Uterus (tissue), 2 donors: ENCODE measurements around the gene NCAPD2.

Experiments used
- POLR2A ChIP-seq, 2 donors: fragments of 450-650 bp; IDR thresholded peaks; one replicate each; pipeline ENCODE4 v1.6.1; 2016; ENCODE audit warnings: antibody characterized with exemption in 2 of 2, mild to moderate bottlenecking in 1 of 2, moderate library complexity in 1 of 2
- TF ChIP-seq, protein P1 (sequence below), 4 experiments: fragments of 200-600 bp in 2 of 4; fragments of 450-650 bp in 2 of 4; sonication (generic) in 2 of 4; IDR thresholded peaks; one replicate each; pipeline ENCODE4 v1.5.1; 2016 to 2019; ENCODE audit warnings: antibody characterized with exemption in 4 of 4, mild to moderate bottlenecking in 2 of 4, moderate library complexity in 1 of 4

DNA sequence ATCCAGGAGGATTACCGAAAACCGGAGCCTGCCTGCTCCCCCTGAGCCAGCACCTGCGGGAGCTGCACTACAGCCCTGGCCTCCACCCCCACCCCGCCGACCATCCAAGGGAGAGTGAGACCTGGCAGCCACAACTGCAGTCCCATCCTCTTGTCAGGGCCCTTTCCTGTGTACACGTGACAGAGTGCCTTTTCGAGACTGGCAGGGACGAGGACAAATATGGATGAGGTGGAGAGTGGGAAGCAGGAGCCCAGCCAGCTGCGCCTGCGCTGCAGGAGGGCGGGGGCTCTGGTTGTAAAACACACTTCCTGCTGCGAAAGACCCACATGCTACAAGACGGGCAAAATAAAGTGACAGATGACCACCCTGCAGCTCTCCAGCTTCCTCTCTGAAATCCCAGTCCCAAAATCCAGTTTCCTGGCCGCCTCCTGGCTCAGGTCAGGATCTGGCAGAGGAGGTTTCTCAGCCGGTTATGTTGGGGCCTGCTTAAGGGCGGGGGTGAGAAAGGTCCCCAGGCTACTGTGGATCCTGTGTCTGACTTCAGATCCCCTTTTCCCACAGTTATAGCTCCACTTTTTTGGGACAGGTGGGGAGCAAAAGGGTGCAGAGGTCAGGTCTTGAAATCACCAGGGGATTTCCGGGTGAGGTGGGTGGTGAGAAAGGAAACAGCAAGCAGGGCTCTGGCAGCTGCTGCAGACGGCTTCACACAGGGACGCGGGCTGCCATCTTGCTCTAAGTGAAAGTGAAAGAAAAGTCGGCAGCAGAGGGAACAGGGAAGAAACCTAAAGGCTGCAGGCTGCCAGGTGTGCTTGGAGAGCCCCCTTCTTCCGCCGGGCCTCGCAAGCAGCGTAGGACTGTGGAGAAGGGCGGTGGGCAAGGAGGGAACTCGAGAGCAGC, 42.3 kb upstream of the NCAPD2 start, which contains the start of gene TAPBPL:
- peak; percentile 58 to 72 for TF ChIP-seq POLR2A (IDR thresholded peaks at IDR 0.05)
- TF ChIP-seq, protein P1, sequence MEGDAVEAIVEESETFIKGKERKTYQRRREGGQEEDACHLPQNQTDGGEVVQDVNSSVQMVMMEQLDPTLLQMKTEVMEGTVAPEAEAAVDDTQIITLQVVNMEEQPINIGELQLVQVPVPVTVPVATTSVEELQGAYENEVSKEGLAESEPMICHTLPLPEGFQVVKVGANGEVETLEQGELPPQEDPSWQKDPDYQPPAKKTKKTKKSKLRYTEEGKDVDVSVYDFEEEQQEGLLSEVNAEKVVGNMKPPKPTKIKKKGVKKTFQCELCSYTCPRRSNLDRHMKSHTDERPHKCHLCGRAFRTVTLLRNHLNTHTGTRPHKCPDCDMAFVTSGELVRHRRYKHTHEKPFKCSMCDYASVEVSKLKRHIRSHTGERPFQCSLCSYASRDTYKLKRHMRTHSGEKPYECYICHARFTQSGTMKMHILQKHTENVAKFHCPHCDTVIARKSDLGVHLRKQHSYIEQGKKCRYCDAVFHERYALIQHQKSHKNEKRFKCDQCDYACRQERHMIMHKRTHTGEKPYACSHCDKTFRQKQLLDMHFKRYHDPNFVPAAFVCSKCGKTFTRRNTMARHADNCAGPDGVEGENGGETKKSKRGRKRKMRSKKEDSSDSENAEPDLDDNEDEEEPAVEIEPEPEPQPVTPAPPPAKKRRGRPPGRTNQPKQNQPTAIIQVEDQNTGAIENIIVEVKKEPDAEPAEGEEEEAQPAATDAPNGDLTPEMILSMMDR (IDR thresholded peaks at IDR 0.05): peak in 1 of 4 experiments; percentile 10
